Neural progenitor cell (in vitro differentiated cells): Measurements from ENCODE around the gene MAGI2.

Experiments used
- CTCF ChIP-seq: fragments of 200-600 bp; sonication (generic); IDR thresholded peaks from 2 replicates; pipeline ENCODE4 v1.5.1; 2017; ENCODE audit warnings: antibody characterized with exemption, mild to moderate bottlenecking
- EZH2 ChIP-seq: fragments of 200-600 bp; sonication (generic); IDR thresholded peaks from 2 replicates; pipeline ENCODE4 v1.6.1; 2017; ENCODE audit warnings: antibody characterized with exemption, mild to moderate bottlenecking, moderate library complexity

GRCh38 chr7:77982926-77983550 is 1470.4 kb downstream of the MAGI2 start:
- TF ChIP-seq EZH2 (no peak), CTCF (no peak)
